GM21526 (cell line): Measurements from ENCODE around the gene ADD2.

Source experiments
- ATAC-seq: cut with Tn5 transposase; IDR thresholded peaks from one replicate; pipeline ENCODE4 v1.9.1; 2021; ENCODE audit warnings: moderate library complexity; ENCODE audit not compliant: unreplicated experiment, low FRiP score

Gene ADD2

GRCh38 chr2:70726947-70727725 lies 40.9 kb downstream of the ADD2 start:
- no peak for ATAC-seq

DNA sequence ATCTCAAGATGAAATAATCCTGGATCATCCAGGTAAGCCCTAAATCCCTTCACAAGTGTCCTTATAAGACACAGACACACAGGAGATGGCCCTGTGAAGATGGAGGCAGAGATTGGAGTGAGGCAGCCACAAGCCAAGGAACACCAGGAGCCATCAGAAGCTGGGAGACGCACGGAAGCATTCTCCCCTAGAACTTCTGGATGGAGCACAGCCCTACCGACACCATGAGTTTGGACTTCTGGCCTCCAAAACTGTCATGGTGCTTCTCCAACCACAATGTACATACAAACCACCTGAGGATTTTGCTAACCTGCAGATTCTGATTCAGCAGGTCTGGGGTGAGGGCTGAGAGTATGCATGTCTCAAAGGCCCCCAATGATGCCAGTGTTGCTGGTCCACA lies 42.5 kb downstream of the ADD2 start:
- no peak for ATAC-seq

DNA sequence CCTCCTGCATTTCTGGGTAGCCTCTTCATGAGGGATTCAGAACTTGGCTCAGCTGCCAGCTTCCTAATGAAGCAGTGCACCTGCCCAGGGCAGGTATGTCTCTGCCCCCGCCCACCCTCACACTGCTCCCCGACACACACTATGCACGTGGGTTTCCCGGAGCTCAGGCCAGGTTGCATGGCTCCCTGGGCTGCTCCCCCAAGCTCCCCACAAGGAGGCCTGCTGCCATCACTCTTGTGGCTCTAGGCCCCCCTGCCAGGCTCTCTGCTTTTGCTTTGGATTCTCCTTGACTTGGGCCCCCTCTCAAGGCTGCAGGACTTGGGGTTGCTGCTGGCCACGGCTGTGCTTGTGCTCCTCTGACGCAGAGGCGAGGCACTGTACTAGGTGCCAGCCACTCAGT lies 43.6 kb downstream of the ADD2 start:
- no peak for ATAC-seq

GRCh38 chr2:70723286-70723885 lies 44.6 kb downstream of the ADD2 start:
- ATAC-seq: no peak

- ATAC-seq: no peak
Observed at GRCh38 chr2:70720124-70720523, 47.9 kb downstream of the ADD2 start.

DNA sequence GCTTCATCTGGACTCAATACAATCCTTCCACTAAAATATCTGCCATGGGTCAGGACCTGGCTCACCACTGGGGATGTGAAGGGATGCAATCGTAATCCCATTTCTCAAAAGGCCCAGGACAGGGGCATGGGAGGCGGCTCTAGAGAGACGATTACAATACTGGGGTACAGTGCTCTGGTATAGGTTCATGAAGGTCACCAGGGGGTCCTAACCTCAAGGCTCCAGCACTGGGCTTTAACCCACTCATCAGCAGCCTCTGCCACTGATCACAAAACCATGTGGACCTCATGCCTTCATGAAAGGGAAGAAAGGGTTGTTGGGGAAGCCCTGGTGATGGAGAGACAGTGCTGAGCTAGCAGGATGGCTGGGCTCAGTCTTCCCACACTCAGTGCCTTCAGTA lies 48.8 kb downstream of the ADD2 start:
- ATAC-seq: no peak

DNA sequence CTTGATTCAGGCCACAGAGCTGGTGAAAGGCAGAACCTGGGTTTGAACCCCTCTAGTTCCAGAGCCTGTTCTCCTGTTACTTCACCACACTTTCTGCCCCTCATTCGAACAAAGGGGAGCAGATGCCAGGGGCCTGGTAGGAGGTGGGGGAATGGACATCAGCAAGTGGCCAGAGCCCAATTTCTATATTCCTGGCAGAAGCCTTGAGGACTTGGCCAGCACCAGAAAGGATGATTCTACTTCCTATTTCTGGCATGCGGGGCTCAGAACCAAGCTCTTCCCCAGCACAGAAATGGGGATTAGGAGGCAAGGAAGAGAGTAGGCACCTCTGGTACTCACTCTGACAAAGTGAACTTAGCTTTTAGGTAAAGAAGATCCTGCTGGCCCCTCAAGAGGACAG lies 49.3 kb downstream of the ADD2 start:
- ATAC-seq: no peak

GRCh38 chr2:70718241-70718640 lies 49.8 kb downstream of the ADD2 start:
- no peak for ATAC-seq

DNA sequence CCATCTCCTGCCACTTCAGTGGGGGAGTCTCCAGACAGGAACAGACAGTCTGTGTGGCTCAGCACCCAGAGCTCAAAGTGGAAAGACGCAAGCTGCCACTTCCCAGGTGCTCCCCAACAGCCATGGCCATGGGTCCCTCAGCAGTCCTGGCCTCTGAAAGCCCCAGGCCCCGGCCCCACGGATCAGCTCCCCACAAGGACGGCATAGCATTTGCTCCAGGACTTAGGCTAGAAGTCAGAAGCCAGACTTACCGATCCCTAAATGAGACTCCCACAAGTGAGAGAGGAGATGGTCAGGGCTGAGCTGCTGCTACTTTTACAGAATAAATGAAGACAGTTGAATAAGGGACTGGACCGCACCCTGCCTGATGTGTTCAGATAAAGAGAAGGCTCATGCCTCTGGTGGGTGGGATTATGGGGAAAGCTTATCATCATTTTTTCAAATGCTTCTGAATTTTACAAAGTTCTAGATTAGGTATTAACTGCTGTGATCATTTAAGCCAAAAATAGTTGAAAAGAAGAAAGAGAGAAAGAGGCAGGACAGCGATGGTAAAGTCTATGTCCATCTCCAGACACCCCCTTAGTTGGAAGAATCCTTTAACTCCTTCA lies 50.5 kb downstream of the ADD2 start:
- no peak for ATAC-seq

- ATAC-seq: no peak
Observed at GRCh38 chr2:70716951-70717350, 51.0 kb downstream of the ADD2 start.

DNA sequence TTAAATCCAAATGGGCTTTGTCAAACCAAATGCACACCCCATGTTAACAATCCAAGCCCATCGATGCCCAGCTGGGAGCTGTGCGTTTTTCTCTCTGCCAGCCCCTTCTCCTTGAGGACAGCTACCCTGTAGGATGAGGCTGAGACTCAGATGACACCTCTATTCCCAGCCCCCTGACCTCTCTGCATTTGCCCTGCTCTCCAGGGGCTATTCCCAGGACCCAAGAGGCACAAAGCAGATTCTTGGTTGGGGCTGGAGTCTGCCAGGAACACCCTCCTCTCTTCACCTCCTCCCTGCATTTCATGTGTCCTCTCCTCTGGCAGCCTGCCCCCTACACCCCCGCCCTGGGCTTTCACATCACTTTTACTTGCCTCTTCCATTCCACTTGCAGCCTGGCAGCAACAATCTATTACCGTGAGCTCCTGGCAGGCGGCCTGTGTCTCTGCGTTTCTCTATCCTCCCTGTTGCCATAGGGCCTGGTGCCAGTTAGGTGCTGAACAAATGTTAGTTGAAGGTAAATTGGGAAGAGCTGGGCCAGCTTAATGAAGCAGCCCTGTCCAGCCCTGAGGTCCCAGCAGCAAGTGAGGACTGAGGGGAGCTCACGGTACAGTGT lies 51.8 kb downstream of the ADD2 start:
- ATAC-seq: no peak

GRCh38 chr2:70715071-70715985 lies 52.7 kb downstream of the ADD2 start:
- ATAC-seq: no peak

GRCh38 chr2:70714141-70714905 lies 53.7 kb downstream of the ADD2 start:
- no peak for ATAC-seq

DNA sequence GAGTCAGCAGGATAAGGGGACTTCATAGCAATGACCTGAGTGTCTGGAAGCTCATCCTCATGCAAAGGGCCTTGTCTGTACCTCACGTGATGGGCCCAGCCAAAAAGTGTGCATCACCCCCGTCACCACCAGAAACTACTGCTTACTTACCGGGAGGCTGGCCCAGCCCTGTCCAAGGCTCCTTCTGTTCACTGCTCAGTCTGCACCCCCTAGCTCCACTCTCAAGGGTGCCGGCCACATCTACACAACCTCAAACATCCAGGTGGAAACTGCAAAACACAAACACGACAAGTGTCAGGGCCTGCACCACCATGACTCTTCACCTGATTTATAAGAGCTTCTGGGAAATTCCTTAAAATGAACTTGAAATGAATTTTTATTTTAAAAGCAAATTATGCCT lies 55.1 kb downstream of the ADD2 start:
- no peak for ATAC-seq

- ATAC-seq: no peak
Observed at GRCh38 chr2:70711191-70711590, 56.8 kb downstream of the ADD2 start.

DNA sequence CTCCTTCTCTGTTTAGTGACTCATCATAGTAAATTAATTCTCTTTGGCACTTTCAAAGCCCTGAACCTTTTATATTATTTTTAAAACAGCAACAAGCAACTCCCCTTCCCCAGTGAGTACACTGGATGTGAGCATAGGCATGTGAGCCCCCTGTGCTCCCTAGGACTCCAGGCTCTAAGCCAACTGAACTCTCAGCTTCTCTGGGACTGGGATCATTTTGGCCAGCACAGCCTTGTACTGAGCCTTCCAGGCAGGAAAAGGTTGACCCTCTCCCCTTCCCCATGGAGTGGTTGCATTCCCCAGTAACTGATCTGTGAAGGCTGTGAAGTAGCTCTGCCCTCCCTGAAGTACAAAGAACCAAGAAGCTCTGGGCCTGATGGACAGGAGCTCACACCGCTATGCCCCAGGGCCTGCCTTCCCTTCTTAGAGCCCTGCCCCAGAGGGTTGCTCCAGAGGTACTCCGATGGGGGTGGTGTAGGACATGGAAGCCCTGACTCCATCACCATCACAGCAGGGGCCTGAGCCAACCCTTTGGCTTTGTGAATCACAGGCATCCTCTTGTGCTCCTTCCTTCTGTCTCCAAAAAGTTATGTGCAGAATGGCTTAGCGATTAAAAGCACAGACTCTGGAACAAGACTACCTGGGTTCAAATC lies 57.8 kb downstream of the ADD2 start:
- no peak for ATAC-seq

- ATAC-seq: no peak
Observed at GRCh38 chr2:70709275-70710037, 58.5 kb downstream of the ADD2 start.

- no peak for ATAC-seq
Observed at GRCh38 chr2:70708376-70709199, 59.4 kb downstream of the ADD2 start.
